HFFc6 (cell line): ENCODE data around the gene LONRF3. TPM values are rescaled to one million over a fixed set of nuclear protein-coding genes. Genes with fewer than 3 reads are reported as not detected.

Experiments used
- DNase-seq: peaks from one replicate; pipeline ENCODE4 v3.0.0-alpha.2; 2018
- H3K27ac Mint-ChIP-seq: 2 replicates; pipeline ENCODE4 v1.8.0; 2020; ENCODE audit warnings: mild to moderate bottlenecking, mixed read lengths
- H3K27me3 Mint-ChIP-seq: 2 replicates; pipeline ENCODE4 v1.8.0; 2021; ENCODE audit warnings: mild to moderate bottlenecking, moderate library complexity, mixed read lengths; ENCODE audit not compliant: insufficient read depth
- H3K36me3 Mint-ChIP-seq: 2 replicates; pipeline ENCODE4 v1.8.0; 2021; ENCODE audit warnings: low read depth, mixed read lengths
- H3K4me1 Mint-ChIP-seq: 2 replicates; pipeline ENCODE4 v1.8.0; 2020; ENCODE audit warnings: low read depth, mixed read lengths
- H3K4me3 Mint-ChIP-seq: 2 replicates; pipeline ENCODE4 v1.8.0; 2020; ENCODE audit warnings: mild to moderate bottlenecking, moderate library complexity, mixed read lengths
- H3K9me3 Mint-ChIP-seq: 2 replicates; pipeline ENCODE4 v1.8.0; 2020; ENCODE audit warnings: mild to moderate bottlenecking, mixed read lengths
- CTCF ChIP-seq: fragments of 200-600 bp; sonication (generic); IDR thresholded peaks from 2 replicates; pipeline ENCODE4 v1.5.0; 2021; ENCODE audit warnings: antibody characterized with exemption, mild to moderate bottlenecking
- total RNA-seq, 6 experiments: library from RNA; stranded (reverse); fragmentation: NEBNext Ultra II Directional; extraction: Animal tissue kit (Norgen Biotek cat#: 25700); gene quantifications; 2 replicates in 1 of 6; 3 replicates in 5 of 6; pipeline ENCODE4 v1.2.3, GENCODE V29; 2021

Gene LONRF3
- total RNA-seq, 6 experiments from 2014 or later, result not detected

GRCh38 chrX:119004920-119005524 lies 30.6 kb downstream of the LONRF3 start:
- Mint-ChIP-seq H3K4me1 (no peaks in the 10 kb centered on the region), H3K4me3 (no peak overlapping the region), H3K27me3 (peaks cover 15% of the 10 kb centered on the region), H3K27ac (no peak overlapping the region), H3K9me3 (no peaks in the 10 kb centered on the region), H3K36me3 (no peaks in the 10 kb centered on the region)
- TF ChIP-seq CTCF, result peak; percentile 84
- DNase-seq, result peak; percentile 16

GRCh38 chrX:119007189-119007770 lies 32.9 kb downstream of the LONRF3 start:
- H3K27me3 Mint-ChIP-seq, result peaks cover 13% of the 10 kb centered on the region
- no peak for DNase-seq
- no peak overlapping the region for H3K27ac Mint-ChIP-seq
- H3K4me3 Mint-ChIP-seq, result no peak overlapping the region
- TF ChIP-seq CTCF, result no peak
- no peaks in the 10 kb centered on the region for H3K9me3 Mint-ChIP-seq
- H3K4me1 Mint-ChIP-seq, result no peaks in the 10 kb centered on the region
- no peaks in the 10 kb centered on the region for H3K36me3 Mint-ChIP-seq

GRCh38 chrX:119008110-119008744 lies 33.8 kb downstream of the LONRF3 start:
- no peak overlapping the region for H3K27ac Mint-ChIP-seq
- no peaks in the 10 kb centered on the region for H3K4me1 Mint-ChIP-seq
- peaks cover 7% of the 10 kb centered on the region for H3K27me3 Mint-ChIP-seq
- TF ChIP-seq CTCF, result peak; percentile 75
- no peak for DNase-seq
- H3K36me3 Mint-ChIP-seq, result no peaks in the 10 kb centered on the region
- no peaks in the 10 kb centered on the region for H3K9me3 Mint-ChIP-seq
- no peak overlapping the region for H3K4me3 Mint-ChIP-seq

GRCh38 chrX:119009071-119009470 lies 34.7 kb downstream of the LONRF3 start:
- Mint-ChIP-seq H3K27me3 (peaks cover 6% of the 10 kb centered on the region), H3K4me3 (no peak overlapping the region), H3K36me3 (no peaks in the 10 kb centered on the region), H3K27ac (no peak overlapping the region), H3K4me1 (no peaks in the 10 kb centered on the region), H3K9me3 (no peaks in the 10 kb centered on the region)
- no peak for TF ChIP-seq CTCF
- no peak for DNase-seq

- TF ChIP-seq CTCF, result no peak
- Mint-ChIP-seq H3K27me3 (peaks cover 6% of the 10 kb centered on the region), H3K27ac (no peak overlapping the region), H3K4me3 (no peak overlapping the region), H3K4me1 (peaks cover 8% of the 10 kb centered on the region), H3K9me3 (no peaks in the 10 kb centered on the region), H3K36me3 (no peaks in the 10 kb centered on the region)
- no peak for DNase-seq
Observed at GRCh38 chrX:119010491-119010890, 36.1 kb downstream of the LONRF3 start.
